ENCODE measurements around the gene ZNF775. TPM values are rescaled to one million over a fixed set of nuclear protein-coding genes. Genes with fewer than 3 reads are reported as not detected.

ZNF775 gene
- 1 to 10 TPM; 1.9 to 4.7 (median 2.9) TPM for total RNA-seq
- polyA plus RNA-seq, result 1 to 10 TPM; 2.4 to 4.3 TPM
- long read RNA-seq, donor 1, transcript ZNF775-201 (3 exons, 2,257 nt), result major isoform, 7 of 15 reads
- long read RNA-seq, donor 1, partial matches to known transcripts, result 0 of 15 reads
- long read RNA-seq, donor 1, other reads (novel, unspliced or antisense), result 8 of 15 reads
- long read RNA-seq, donor 2, transcript ZNF775-201 (3 exons, 2,257 nt), result major isoform, 8 of 15 reads
- long read RNA-seq, donor 2, partial matches to known transcripts, result 0 of 15 reads
- long read RNA-seq, donor 2, other reads (novel, unspliced or antisense), result 7 of 15 reads
- long read RNA-seq, donor 3, result 0 reads

GRCh38 chr7:150378853-150379440, at the start of gene ZNF775:
ZNF775 (plus strand) TSS chr7:150379330; CDS start chr7:150388471, 9,141 bp downstream.
- Histone ChIP-seq H3K36me3 (peaks cover 0 to 14% (median under 1%) of the 10 kb centered on the region in 9 donors), H3K4me3 (peak within 1 kb of the TSS; percentile 70 to 98 (median 90)), H3K4me1 (peaks cover 5 to 44% (median 36%) of the 10 kb centered on the region in 9 donors), H3K9me3 (no peaks in the 10 kb centered on the region), H3K27me3 (no peaks in the 10 kb centered on the region), H3K27ac (peak within 1 kb of the TSS; percentile 80 to 98 (median 96))
- intact Hi-C loops (cut with DNase I), result loop anchor here in 1 of 10 donors (1.0 kb wide), 1 partner anchor 42 kb away; no protein-coding TSS in a partner anchor
- peak in 1 of 9 donors; percentile 3 for TF ChIP-seq CTCF (IDR thresholded peaks at IDR 0.05)
- peak; percentile 97 to 99 (median 98) for ATAC-seq
- peak; percentile 95 to 96 for DNase-seq
- WGBS, 2 donors, result 0 to 1% methylated on average over 58 to 60 of the region's 60 CpGs

DNA sequence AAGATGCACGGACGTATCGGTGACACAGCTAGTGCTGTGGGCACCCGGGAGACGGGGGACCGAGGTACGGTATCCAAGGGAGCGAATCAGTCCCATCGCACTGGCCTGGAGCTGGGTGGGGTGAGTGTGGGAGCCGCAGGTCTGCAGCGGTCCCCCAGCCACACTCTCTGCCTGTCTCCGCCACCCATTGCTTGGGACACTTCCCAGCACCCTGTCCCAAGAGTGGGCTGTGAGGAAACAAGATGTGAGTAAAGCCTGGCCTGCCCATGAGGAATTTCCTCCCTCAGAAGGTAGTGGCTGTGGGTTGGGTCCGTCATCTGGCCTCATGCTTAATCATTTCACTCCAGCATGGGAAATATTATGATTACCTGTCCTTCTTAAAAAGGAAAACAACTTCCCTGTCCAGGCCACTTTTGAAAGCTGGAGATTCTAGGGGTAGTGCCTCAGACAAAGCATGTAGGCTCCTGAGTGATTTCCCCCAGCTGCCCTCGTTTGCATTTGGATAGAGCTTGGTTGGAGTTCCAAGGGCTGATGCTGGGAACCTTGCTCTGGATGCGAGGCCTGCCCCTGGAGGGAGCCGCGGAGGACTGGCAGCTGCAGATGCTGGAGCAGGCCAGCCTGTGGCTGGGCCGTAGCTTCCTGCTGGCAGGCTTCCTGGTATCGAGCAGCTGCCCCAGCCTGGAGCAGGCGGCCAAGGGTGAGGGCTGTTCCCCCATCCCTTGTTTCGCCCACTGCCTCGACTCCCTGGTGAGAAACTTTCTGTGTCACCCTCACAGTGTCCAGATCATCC, 49.6 kb upstream of the ZNF775 start:
- no peaks in the 10 kb centered on the region for H3K27me3 ChIP-seq
- H3K4me1 ChIP-seq, result peaks cover 0 to 8% (median 0%) of the 10 kb centered on the region in 9 donors
- H3K4me3 ChIP-seq, result no peak overlapping the region
- WGBS, 2 donors, result 81% methylated on average over 22 of the region's 22 CpGs
- peaks cover 0 to 32% (median 0%) of the 10 kb centered on the region in 9 donors for H3K36me3 ChIP-seq
- TF ChIP-seq CTCF (IDR thresholded peaks at IDR 0.05), result no peak
- DNase-seq, result no peak
- intact Hi-C loops (cut with DNase I), result no loop called here
- ATAC-seq, result no peak
- H3K27ac ChIP-seq, result no peak overlapping the region
- no peaks in the 10 kb centered on the region for H3K9me3 ChIP-seq

GRCh38 chr7:150330211-150330885, 48.8 kb upstream of the ZNF775 start:
- Histone ChIP-seq H3K27me3 (no peaks in the 10 kb centered on the region), H3K36me3 (peaks cover 0 to 32% (median 0%) of the 10 kb centered on the region in 9 donors), H3K4me1 (peaks cover 0 to 1% (median 0%) of the 10 kb centered on the region in 9 donors), H3K27ac (no peak overlapping the region), H3K9me3 (no peaks in the 10 kb centered on the region), H3K4me3 (no peak overlapping the region)
- intact Hi-C loops (cut with DNase I), result no loop called here
- WGBS, 2 donors, result 93 to 95% methylated on average over 19 of the region's 19 CpGs
- DNase-seq (no peak), ATAC-seq (no peak)
- TF ChIP-seq CTCF (IDR thresholded peaks at IDR 0.05), result no peak
